SK-N-SH (cell line): ENCODE data around the gene SORBS1. TPM values are rescaled to one million over a fixed set of nuclear protein-coding genes. Genes with fewer than 3 reads are reported as not detected.

ENCODE experiments used
- CTCF ChIA-PET: fragments of 300-600, 350-600 bp; formaldehyde crosslinking; extraction: SDS; loops from one replicate; lab custom pipeline; 2021; lab: Yijun Ruan, JAX
- POLR2A ChIA-PET: fragments of 350-600 bp; sonication (Branson Sonifier 250); formaldehyde crosslinking; extraction: SDS; loops from one replicate; lab custom pipeline; 2020; ENCODE audit warnings: antibody characterized with exemption, inconsistent platforms; lab: Yijun Ruan, JAX
- DNase-seq: peaks from one replicate; pipeline ENCODE4 v3.0.0; 2012
- H2AFZ ChIP-seq: fragments of 200-600 bp; sonication (generic); 2 replicates; pipeline ENCODE4 v1.8.1; 2016; ENCODE audit warnings: antibody characterized with exemption, mild to moderate bottlenecking, low read depth
- H3F3A ChIP-seq: fragments of 200-600 bp; sonication (generic); replicated peaks from 2 replicates; pipeline ENCODE3; 2016; ENCODE audit warnings: antibody characterized with exemption, mild to moderate bottlenecking; ENCODE audit not compliant: insufficient read depth
- H3K27ac ChIP-seq, 2 experiments: fragments of 200-500 bp in 1 of 2; fragments of 200-600 bp in 1 of 2; sonication (Bioruptor generic) in 1 of 2; sonication (generic), shearing (Covaris generic) in 1 of 2; 2 replicates each; pipeline versions ENCODE4 v1.5.1 to v1.6.1; 2014 to 2016; ENCODE audit warnings: low read depth in 2 of 2, inconsistent platforms in 1 of 2, low read length in 1 of 2, mild to moderate bottlenecking in 1 of 2, mixed read lengths in 1 of 2
- H3K27me3 ChIP-seq: fragments of 200-600 bp; sonication (generic), shearing (Covaris generic); 2 replicates; pipeline ENCODE4 v1.6.1; 2016; ENCODE audit warnings: mixed run types; ENCODE audit not compliant: insufficient read depth
- H3K36me3 ChIP-seq, 2 experiments: fragments of 200-500 bp in 1 of 2; fragments of 200-600 bp in 1 of 2; sonication (Bioruptor generic) in 1 of 2; sonication (generic) in 1 of 2; replicated peaks in 1 of 2; 2 replicates each; pipeline versions ENCODE3 to v1.5.1; 2014 to 2016; ENCODE audit warnings: low read length in 1 of 2, mild to moderate bottlenecking in 1 of 2; ENCODE audit not compliant: insufficient read depth in 2 of 2, control insufficient read depth in 1 of 2
- H3K4me1 ChIP-seq, 2 experiments: fragments of 200-500 bp in 1 of 2; fragments of 200-600 bp in 1 of 2; sonication (Bioruptor generic) in 1 of 2; sonication (generic), shearing (Covaris generic) in 1 of 2; 2 replicates each; pipeline versions ENCODE4 v1.5.1 to v1.6.1; 2014 to 2016; ENCODE audit warnings: low read depth in 1 of 2, low read length in 1 of 2, mixed run types in 1 of 2; ENCODE audit not compliant: insufficient read depth in 2 of 2, control insufficient read depth in 1 of 2
- H3K4me2 ChIP-seq: fragments of 200-600 bp; sonication (generic), shearing (Covaris generic); 2 replicates; pipeline ENCODE4 v1.6.1; 2017; ENCODE audit warnings: mixed run types
- H3K4me3 ChIP-seq, 2 experiments: fragments of 200-500 bp in 1 of 2; fragments of 200-600 bp in 1 of 2; sonication (Bioruptor generic) in 1 of 2; sonication (generic), shearing (Covaris generic) in 1 of 2; 2 replicates each; pipeline versions ENCODE4 v1.5.1 to v1.8.1; 2014 to 2016; ENCODE audit warnings: low read depth in 2 of 2, inconsistent platforms in 1 of 2, low read length in 1 of 2, mild to moderate bottlenecking in 1 of 2, mixed read lengths in 1 of 2, moderate library complexity in 1 of 2
- H3K79me2 ChIP-seq: fragments of 200-600 bp; sonication (generic); 2 replicates; pipeline ENCODE4 v1.8.1; 2017; ENCODE audit warnings: mild to moderate bottlenecking; ENCODE audit not compliant: insufficient read depth
- H3K9ac ChIP-seq: fragments of 200-600 bp; sonication (generic); 2 replicates; pipeline ENCODE4 v1.6.1; 2017; ENCODE audit warnings: mixed run types
- H3K9me2 ChIP-seq: fragments of 200-600 bp; sonication (generic); 2 replicates; pipeline ENCODE4 v1.6.1; 2017; ENCODE audit warnings: mixed run types
- H3K9me3 ChIP-seq: fragments of 200-600 bp; sonication (generic); 2 replicates; pipeline ENCODE4 v1.6.1; 2017; ENCODE audit warnings: mixed run types, mild to moderate bottlenecking, moderate library complexity
- H4K20me1 ChIP-seq: fragments of 200-600 bp; sonication (generic); 2 replicates; pipeline ENCODE4 v1.6.1; 2017; ENCODE audit warnings: mild to moderate bottlenecking, mixed run types; ENCODE audit not compliant: insufficient read depth
- CHD2 ChIP-seq: fragments of 150-350 bp; IDR thresholded peaks from 2 replicates; pipeline ENCODE4 v1.6.1; 2018; ENCODE audit warnings: low read length; ENCODE audit not compliant: partially characterized antibody
- ELF1 ChIP-seq: IDR thresholded peaks from 2 replicates; pipeline ENCODE4 v1.4.0; 2012
- EZH2phosphoT487 ChIP-seq: fragments of 200-600 bp; sonication (generic); IDR thresholded peaks from 2 replicates; pipeline ENCODE4 v1.6.1; 2017; ENCODE audit warnings: low read depth, mixed run types, mild to moderate bottlenecking, antibody characterized with exemption, moderate library complexity, borderline replicate concordance
- FOSL2 ChIP-seq: IDR thresholded peaks from 2 replicates; pipeline ENCODE4 v1.4.0; 2012; ENCODE audit warnings: low read depth, mild to moderate bottlenecking, moderate library complexity, borderline replicate concordance
- FOXJ3 ChIP-seq: sonication (generic); formaldehyde crosslinking; IDR thresholded peaks from 2 replicates; pipeline ENCODE4 v1.5.1; 2020; ENCODE audit warnings: mild to moderate bottlenecking, missing genetic modification reagents
- FOXM1 ChIP-seq: IDR thresholded peaks from 2 replicates; pipeline ENCODE4 v1.4.0; 2012; ENCODE audit warnings: low read depth, mild to moderate bottlenecking
- GATA2 ChIP-seq: sonication (generic); formaldehyde crosslinking; IDR thresholded peaks from 2 replicates; pipeline ENCODE4 v1.5.0; 2020; ENCODE audit warnings: mild to moderate bottlenecking, missing genetic modification reagents
- JUND ChIP-seq: IDR thresholded peaks from 2 replicates; pipeline ENCODE4 v1.4.0; 2012
- MEF2A ChIP-seq: IDR thresholded peaks from 2 replicates; pipeline ENCODE4 v1.4.0; 2012; ENCODE audit warnings: low read depth, borderline replicate concordance
- MXI1 ChIP-seq: IDR thresholded peaks from 2 replicates; pipeline ENCODE4 v1.6.1; 2012; ENCODE audit warnings: mild to moderate bottlenecking, low read depth, low read length, improper control_type of control experiment
- NFIC ChIP-seq: IDR thresholded peaks from 2 replicates; pipeline ENCODE4 v1.4.0; 2012; ENCODE audit warnings: borderline replicate concordance
- RAD21 ChIP-seq: IDR thresholded peaks from 2 replicates; pipeline ENCODE4 v1.6.1; 2012; ENCODE audit warnings: mild to moderate bottlenecking, low read length
- RFX5 ChIP-seq: IDR thresholded peaks from 2 replicates; pipeline ENCODE4 v1.6.1; 2012; ENCODE audit warnings: mild to moderate bottlenecking, improper control_type of control experiment, low read length
- RXRA ChIP-seq: IDR thresholded peaks from 2 replicates; pipeline ENCODE4 v1.4.0; 2012; ENCODE audit warnings: low read depth, mild to moderate bottlenecking, borderline replicate concordance
- SMC3 ChIP-seq: IDR thresholded peaks from 2 replicates; pipeline ENCODE4 v1.6.1; 2012; ENCODE audit warnings: low read depth, low read length, improper control_type of control experiment
- TEAD4 ChIP-seq: IDR thresholded peaks from 2 replicates; pipeline ENCODE4 v1.4.0; 2012; ENCODE audit warnings: mild to moderate bottlenecking, borderline replicate concordance; ENCODE audit not compliant: insufficient read depth
- YY1 ChIP-seq: IDR thresholded peaks from 2 replicates; pipeline ENCODE4 v1.4.0; 2012; ENCODE audit warnings: low read depth, mild to moderate bottlenecking
- WGBS: methylation state at CpG from one replicate; pipeline ENCODE4 v1.1.6; 2017; ENCODE audit warnings: low lambda C conversion rate; 5-methylcytosine and 5-hydroxymethylcytosine counted together
- polyA plus RNA-seq, 3 experiments: library from polyadenylated mRNA; depleted of rRNA; stranded (reverse); fragments of >200 nt; gene quantifications; 2 replicates each; pipeline ENCODE4 v1.2.3, GENCODE V29; 2012
- TF ChIP-seq, protein P1 (sequence below): IDR thresholded peaks from 2 replicates; pipeline ENCODE4 v1.4.0; 2012; ENCODE audit warnings: low read depth, borderline replicate concordance
- TF ChIP-seq, protein P2 (sequence below): IDR thresholded peaks from 2 replicates; pipeline ENCODE4 v1.4.0; 2012; ENCODE audit warnings: low read depth, borderline replicate concordance
- TF ChIP-seq, protein P3 (sequence below): fragments of 150-350 bp; IDR thresholded peaks from 2 replicates; pipeline ENCODE4 v1.6.1; 2017; ENCODE audit warnings: antibody characterized with exemption, low read length, low read depth, borderline replicate concordance
- TF ChIP-seq, protein P4 (sequence below): IDR thresholded peaks from 2 replicates; pipeline ENCODE4; 2012

Gene SORBS1
- polyA plus RNA-seq, 1 of the 3 experiments (the other 2 are of a cell fraction), result 0.36 TPM

DNA sequence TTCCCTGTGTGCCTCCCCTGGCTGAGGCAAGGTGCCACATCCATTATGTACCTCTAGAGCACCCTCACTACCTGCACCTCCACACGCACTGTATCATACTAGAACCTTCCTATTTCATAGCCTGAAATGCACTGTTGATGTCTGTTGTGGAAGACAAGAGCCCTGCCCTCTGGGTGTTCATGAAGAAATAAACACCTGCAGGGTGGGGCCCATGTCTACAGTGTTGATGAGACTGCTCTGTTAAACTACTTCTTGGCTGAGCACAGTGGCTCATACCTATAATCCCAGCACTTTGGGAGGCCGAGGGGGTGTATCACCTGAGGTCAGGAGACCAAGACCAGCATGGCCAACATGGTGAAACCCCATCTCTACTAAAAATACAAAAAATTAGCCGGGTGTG lies 14.0 kb downstream of the SORBS1 start:
- no peaks in the 10 kb centered on the region for H3K9me2 ChIP-seq
- no peak overlapping the region for H3K4me3 ChIP-seq
- no peak overlapping the region for H3K27ac ChIP-seq
- H3K9ac ChIP-seq, result no peak overlapping the region
- DNase-seq, result no peak
- H3K79me2 ChIP-seq, result no peaks in the 10 kb centered on the region
- WGBS, result 49% methylated on average over 3 of the region's 3 CpGs
- H4K20me1 ChIP-seq, result no peaks in the 10 kb centered on the region
- no peaks in the 10 kb centered on the region for H3K4me1 ChIP-seq
- H3K36me3 ChIP-seq, result no peaks in the 10 kb centered on the region
- H3K9me3 ChIP-seq, result no peaks in the 10 kb centered on the region
- H3F3A ChIP-seq, result no peaks in the 10 kb centered on the region
- ChIA-PET POLR2A (no interaction called here), CTCF (no interaction called here)
- TF ChIP-seq FOSL2 (no peak), JUND (no peak), MXI1 (no peak), SMC3 (no peak), RXRA (no peak), FOXM1 (no peak), CHD2 (no peak), FOXJ3 (no peak), MEF2A (no peak)
- TF ChIP-seq, protein P1, sequence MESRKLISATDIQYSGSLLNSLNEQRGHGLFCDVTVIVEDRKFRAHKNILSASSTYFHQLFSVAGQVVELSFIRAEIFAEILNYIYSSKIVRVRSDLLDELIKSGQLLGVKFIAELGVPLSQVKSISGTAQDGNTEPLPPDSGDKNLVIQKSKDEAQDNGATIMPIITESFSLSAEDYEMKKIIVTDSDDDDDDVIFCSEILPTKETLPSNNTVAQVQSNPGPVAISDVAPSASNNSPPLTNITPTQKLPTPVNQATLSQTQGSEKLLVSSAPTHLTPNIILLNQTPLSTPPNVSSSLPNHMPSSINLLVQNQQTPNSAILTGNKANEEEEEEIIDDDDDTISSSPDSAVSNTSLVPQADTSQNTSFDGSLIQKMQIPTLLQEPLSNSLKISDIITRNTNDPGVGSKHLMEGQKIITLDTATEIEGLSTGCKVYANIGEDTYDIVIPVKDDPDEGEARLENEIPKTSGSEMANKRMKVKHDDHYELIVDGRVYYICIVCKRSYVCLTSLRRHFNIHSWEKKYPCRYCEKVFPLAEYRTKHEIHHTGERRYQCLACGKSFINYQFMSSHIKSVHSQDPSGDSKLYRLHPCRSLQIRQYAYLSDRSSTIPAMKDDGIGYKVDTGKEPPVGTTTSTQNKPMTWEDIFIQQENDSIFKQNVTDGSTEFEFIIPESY, result no peak
- TF ChIP-seq, protein P2, sequence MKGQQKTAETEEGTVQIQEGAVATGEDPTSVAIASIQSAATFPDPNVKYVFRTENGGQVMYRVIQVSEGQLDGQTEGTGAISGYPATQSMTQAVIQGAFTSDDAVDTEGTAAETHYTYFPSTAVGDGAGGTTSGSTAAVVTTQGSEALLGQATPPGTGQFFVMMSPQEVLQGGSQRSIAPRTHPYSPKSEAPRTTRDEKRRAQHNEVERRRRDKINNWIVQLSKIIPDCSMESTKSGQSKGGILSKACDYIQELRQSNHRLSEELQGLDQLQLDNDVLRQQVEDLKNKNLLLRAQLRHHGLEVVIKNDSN, result no peak
- H3K27me3 ChIP-seq, result no peaks in the 10 kb centered on the region; the same call in 1 of the 2 replicates
- H3K4me2 ChIP-seq, result no peak overlapping the region
- no peak overlapping the region for H2AFZ ChIP-seq

DNA sequence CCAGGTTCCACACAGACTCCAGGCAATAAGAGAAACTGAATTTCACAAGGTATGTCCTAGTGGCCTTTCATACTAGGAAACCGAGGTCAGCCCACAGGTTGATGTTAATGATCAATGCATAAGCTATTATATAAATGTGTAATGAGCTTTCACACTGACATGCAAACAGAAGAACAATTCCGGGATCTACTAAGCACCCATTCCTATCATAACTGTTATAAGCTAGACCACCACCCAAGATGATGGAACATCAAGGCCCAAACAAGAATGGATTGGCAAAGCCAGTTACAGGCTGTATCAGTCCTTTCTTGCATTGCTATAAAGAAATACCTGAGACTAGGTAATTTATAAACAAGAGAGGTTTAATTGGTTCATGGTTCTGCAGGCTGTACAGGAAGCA lies 15.2 kb downstream of the SORBS1 start:
- no peak for DNase-seq
- Histone ChIP-seq H3K4me1 (no peaks in the 10 kb centered on the region), H3K4me3 (no peak overlapping the region), H3K9ac (no peak overlapping the region), H3K9me3 (no peaks in the 10 kb centered on the region), H3K4me2 (no peak overlapping the region), H3K36me3 (no peaks in the 10 kb centered on the region), H3K79me2 (no peaks in the 10 kb centered on the region), H4K20me1 (no peaks in the 10 kb centered on the region), H3K27me3 (no peaks in the 10 kb centered on the region; the same call in 1 of the 2 replicates), H3K9me2 (no peaks in the 10 kb centered on the region), H3F3A (no peaks in the 10 kb centered on the region), H3K27ac (no peak overlapping the region), H2AFZ (no peak overlapping the region)
- ChIA-PET CTCF (no interaction called here), POLR2A (no interaction called here)
- WGBS, result 51% methylated on average over 2 of the region's 2 CpGs
- TF ChIP-seq FOXJ3, result no peak
- no peak for TF ChIP-seq RFX5
- no peak for TF ChIP-seq NFIC
- TF ChIP-seq MXI1, result no peak
- TF ChIP-seq EZH2phosphoT487, result no peak
- TF ChIP-seq, protein P2, result no peak
- TF ChIP-seq RXRA, result no peak
- TF ChIP-seq YY1, result no peak
- TF ChIP-seq, protein P3, sequence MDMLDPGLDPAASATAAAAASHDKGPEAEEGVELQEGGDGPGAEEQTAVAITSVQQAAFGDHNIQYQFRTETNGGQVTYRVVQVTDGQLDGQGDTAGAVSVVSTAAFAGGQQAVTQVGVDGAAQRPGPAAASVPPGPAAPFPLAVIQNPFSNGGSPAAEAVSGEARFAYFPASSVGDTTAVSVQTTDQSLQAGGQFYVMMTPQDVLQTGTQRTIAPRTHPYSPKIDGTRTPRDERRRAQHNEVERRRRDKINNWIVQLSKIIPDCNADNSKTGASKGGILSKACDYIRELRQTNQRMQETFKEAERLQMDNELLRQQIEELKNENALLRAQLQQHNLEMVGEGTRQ, result no peak
- TF ChIP-seq RAD21, result no peak
- TF ChIP-seq TEAD4, result no peak
- no peak for TF ChIP-seq CHD2
- TF ChIP-seq GATA2 (CRISPR knock-in tag), result no peak
- TF ChIP-seq, protein P4, sequence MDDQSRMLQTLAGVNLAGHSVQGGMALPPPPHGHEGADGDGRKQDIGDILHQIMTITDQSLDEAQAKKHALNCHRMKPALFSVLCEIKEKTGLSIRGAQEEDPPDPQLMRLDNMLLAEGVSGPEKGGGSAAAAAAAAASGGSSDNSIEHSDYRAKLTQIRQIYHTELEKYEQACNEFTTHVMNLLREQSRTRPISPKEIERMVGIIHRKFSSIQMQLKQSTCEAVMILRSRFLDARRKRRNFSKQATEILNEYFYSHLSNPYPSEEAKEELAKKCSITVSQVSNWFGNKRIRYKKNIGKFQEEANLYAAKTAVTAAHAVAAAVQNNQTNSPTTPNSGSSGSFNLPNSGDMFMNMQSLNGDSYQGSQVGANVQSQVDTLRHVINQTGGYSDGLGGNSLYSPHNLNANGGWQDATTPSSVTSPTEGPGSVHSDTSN, result no peak
- no peak for TF ChIP-seq ELF1
